IMR-90 (cell line): ENCODE results near the gene VEGFA. TPM values are rescaled to one million over a fixed set of nuclear protein-coding genes. Genes with fewer than 3 reads are reported as not detected.

Experiments used
- ATAC-seq: fragments of 200-7000 bp; cut with Tn5 transposase; 2 replicates; pipeline ENCODE4 v1.9.1; 2020; ENCODE audit warnings: low read depth, mild to moderate bottlenecking, moderate library complexity
- BruUV-seq: library from RNA; stranded (reverse); fragments of 400-500 nt; replicated peaks from 2 replicates; lab custom pipeline; 2021; lab: Mats Ljungman, UMichigan
- CTCF ChIA-PET: fragments of 300-600 bp; formaldehyde crosslinking; extraction: SDS; loops from one replicate; lab custom pipeline; 2021; ENCODE audit warnings: antibody characterized with exemption; lab: Yijun Ruan, JAX
- POLR2A ChIA-PET: fragments of 300-600 bp; sonication (Branson Sonifier 250); formaldehyde crosslinking; loops from one replicate; lab custom pipeline; 2022; ENCODE audit warnings: antibody characterized with exemption; ENCODE audit not compliant: unreplicated experiment; lab: Charles Lee
- DNase-seq: peaks from one replicate; pipeline ENCODE4 v3.0.0; 2013
- H2AFZ ChIP-seq: replicated peaks from 2 replicates; pipeline ENCODE3; 2013; ENCODE audit warnings: low read length, mild to moderate bottlenecking; ENCODE audit not compliant: poor library complexity
- H2AK5ac ChIP-seq: 2 replicates; pipeline ENCODE4 v1.6.1; 2013; ENCODE audit warnings: low read depth, low read length, inconsistent platforms
- H2AK9ac ChIP-seq: replicated peaks from 2 replicates; pipeline ENCODE3; 2013; ENCODE audit warnings: mild to moderate bottlenecking, low read depth, low read length, moderate library complexity; ENCODE audit not compliant: poor library complexity
- H2BK120ac ChIP-seq: 2 replicates; pipeline ENCODE4 v1.6.1; 2013; ENCODE audit warnings: low read depth, low read length, inconsistent platforms
- H2BK15ac ChIP-seq: 3 replicates; pipeline ENCODE4 v1.6.1; 2013; ENCODE audit warnings: low read depth, low read length, inconsistent platforms
- H2BK20ac ChIP-seq: 2 replicates; pipeline ENCODE4 v1.6.1; 2013; ENCODE audit warnings: low read depth, mild to moderate bottlenecking, inconsistent platforms, low read length, moderate library complexity
- H2BK5ac ChIP-seq: 2 replicates; pipeline ENCODE4 v1.6.1; 2013; ENCODE audit warnings: mild to moderate bottlenecking, low read depth, low read length, inconsistent platforms; ENCODE audit not compliant: poor library complexity, severe bottlenecking
- H3K14ac ChIP-seq: replicated peaks from 2 replicates; pipeline ENCODE4 v1.6.1; 2013; ENCODE audit warnings: low read depth, low read length, inconsistent platforms
- H3K18ac ChIP-seq: 2 replicates; pipeline ENCODE4 v1.6.1; 2013; ENCODE audit warnings: low read depth, low read length, control low read depth
- H3K23ac ChIP-seq: 2 replicates; pipeline ENCODE4 v1.6.1; 2013; ENCODE audit warnings: low read depth, low read length, inconsistent platforms
- H3K27ac ChIP-seq: 2 replicates; pipeline ENCODE4 v1.5.1; 2013; ENCODE audit warnings: mild to moderate bottlenecking, control low read depth, low read length; ENCODE audit not compliant: insufficient read depth
- H3K27me3 ChIP-seq: 2 replicates; pipeline ENCODE4 v1.6.1; 2013; ENCODE audit warnings: low read length; ENCODE audit not compliant: control insufficient read depth, insufficient read depth
- H3K36me3 ChIP-seq: 2 replicates; pipeline ENCODE4 v1.6.1; 2013; ENCODE audit warnings: low read length, mixed read lengths; ENCODE audit not compliant: control insufficient read depth, insufficient read depth
- H3K4ac ChIP-seq: 2 replicates; pipeline ENCODE4 v1.6.1; 2013; ENCODE audit warnings: low read depth, low read length, inconsistent platforms
- H3K4me1 ChIP-seq: 2 replicates; pipeline ENCODE4 v1.6.1; 2013; ENCODE audit warnings: low read length, mixed read lengths; ENCODE audit not compliant: control insufficient read depth, insufficient read depth
- H3K4me2 ChIP-seq: 2 replicates; pipeline ENCODE4 v1.6.1; 2013; ENCODE audit warnings: low read depth, mild to moderate bottlenecking, control low read depth, low read length, moderate library complexity
- H3K4me3 ChIP-seq: 2 replicates; pipeline ENCODE4 v1.5.1; 2013; ENCODE audit warnings: low read depth, mild to moderate bottlenecking, control low read depth, low read length, moderate library complexity; ENCODE audit not compliant: insufficient read depth
- H3K56ac ChIP-seq: 2 replicates; pipeline ENCODE4 v1.6.1; 2013; ENCODE audit warnings: low read length, inconsistent platforms; ENCODE audit not compliant: insufficient read depth; ENCODE audit errors: extremely low read depth
- H3K79me1 ChIP-seq, 2 experiments: 2 replicates each; pipeline ENCODE4 v1.6.1; 2013; ENCODE audit warnings: low read length in 2 of 2, inconsistent platforms in 1 of 2, low read depth in 1 of 2
- H3K9ac ChIP-seq: 2 replicates; pipeline ENCODE4 v1.6.1; 2013; ENCODE audit warnings: low read depth, low read length, control low read depth
- H3K9me1 ChIP-seq: 2 replicates; pipeline ENCODE4 v1.6.1; 2013; ENCODE audit warnings: low read length, inconsistent platforms; ENCODE audit not compliant: insufficient read depth
- H3K9me3 ChIP-seq: 2 replicates; pipeline ENCODE4 v1.6.1; 2013; ENCODE audit warnings: low read length; ENCODE audit not compliant: control insufficient read depth, insufficient read depth
- H4K20me1 ChIP-seq: 2 replicates; pipeline ENCODE4 v1.6.1; 2013; ENCODE audit warnings: low read length, inconsistent platforms; ENCODE audit not compliant: insufficient read depth
- H4K5ac ChIP-seq: 2 replicates; pipeline ENCODE4 v1.6.1; 2013; ENCODE audit warnings: mild to moderate bottlenecking, low read depth, low read length, control low read depth
- H4K8ac ChIP-seq, 2 experiments: 2 replicates each; pipeline ENCODE4 v1.6.1; 2013; ENCODE audit warnings: low read depth in 2 of 2, low read length in 2 of 2, control low read depth in 1 of 2, inconsistent platforms in 1 of 2
- H4K91ac ChIP-seq: 2 replicates; pipeline ENCODE4 v1.6.1; 2013; ENCODE audit warnings: low read depth, low read length, inconsistent platforms; ENCODE audit not compliant: insufficient read depth
- BHLHE40 ChIP-seq: fragments of 150-350 bp; IDR thresholded peaks from 2 replicates; pipeline ENCODE4 v1.6.1; 2016; ENCODE audit warnings: mild to moderate bottlenecking, low read depth, low read length
- CEBPB ChIP-seq: IDR thresholded peaks from 2 replicates; pipeline ENCODE4 v1.6.1; 2012; ENCODE audit warnings: low read depth, low read length, improper control_type of control experiment
- CHD1 ChIP-seq: IDR thresholded peaks from 2 replicates; pipeline ENCODE4 v1.6.1; 2012; ENCODE audit warnings: low read depth, low read length, improper control_type of control experiment
- ELK1 ChIP-seq: fragments of 150-350 bp; IDR thresholded peaks from 2 replicates; pipeline ENCODE4 v1.6.1; 2016; ENCODE audit warnings: low read depth, mild to moderate bottlenecking, low read length, moderate library complexity, borderline replicate concordance
- MAFK ChIP-seq: IDR thresholded peaks from 2 replicates; pipeline ENCODE4 v1.6.1; 2012; ENCODE audit warnings: low read depth, low read length, improper control_type of control experiment
- MAZ ChIP-seq: IDR thresholded peaks from 2 replicates; pipeline ENCODE4 v1.6.1; 2012; ENCODE audit warnings: low read depth, mild to moderate bottlenecking, low read length, improper control_type of control experiment, moderate library complexity, borderline replicate concordance
- MXI1 ChIP-seq: IDR thresholded peaks from 2 replicates; pipeline ENCODE4 v1.6.1; 2012; ENCODE audit warnings: low read depth, mild to moderate bottlenecking, low read length, moderate library complexity, borderline replicate concordance
- NFE2L2 ChIP-seq: fragments of 150-350 bp; IDR thresholded peaks from 2 replicates; pipeline ENCODE4 v1.6.1; 2016; ENCODE audit warnings: low read depth, mild to moderate bottlenecking, low read length
- POLR2A ChIP-seq: IDR thresholded peaks from 2 replicates; pipeline ENCODE4 v1.6.1; 2012; ENCODE audit warnings: mild to moderate bottlenecking, low read depth, low read length
- RAD21 ChIP-seq: IDR thresholded peaks from 2 replicates; pipeline ENCODE4 v1.6.1; 2012; ENCODE audit warnings: low read length, improper control_type of control experiment
- RCOR1 ChIP-seq: IDR thresholded peaks from 2 replicates; pipeline ENCODE4 v1.6.1; 2012; ENCODE audit warnings: mild to moderate bottlenecking, low read length, improper control_type of control experiment; ENCODE audit not compliant: insufficient replicate concordance
- RFX5 ChIP-seq: IDR thresholded peaks from 2 replicates; pipeline ENCODE4 v1.8.0; 2012; ENCODE audit warnings: low read depth, mild to moderate bottlenecking, low read length, moderate library complexity
- SMC3 ChIP-seq: fragments of 150-350 bp; IDR thresholded peaks from 2 replicates; pipeline ENCODE4 v1.6.1; 2016; ENCODE audit warnings: low read depth, mild to moderate bottlenecking, antibody characterized with exemption, low read length, moderate library complexity
- USF2 ChIP-seq: fragments of 150-350 bp; IDR thresholded peaks from 2 replicates; pipeline ENCODE4 v1.6.1; 2017; ENCODE audit warnings: mild to moderate bottlenecking, antibody characterized with exemption, low read length, low read depth
- WGBS, 2 experiments: methylation state at CpG; one replicate each; pipeline versions ENCODE4 v1.1.5 to v1.1.7; 2013; ENCODE audit warnings: missing lambda C conversion rate in 2 of 2; ENCODE audit not compliant: insufficient read length in 1 of 2; ENCODE audit errors: extremely low coverage in 2 of 2; 5-methylcytosine and 5-hydroxymethylcytosine counted together
- dilution Hi-C: fragments of 300-500 bp; cut with HindIII; formaldehyde crosslinking; loops from one replicate; pipeline ENCODE4 v1.14.3; 2018; ENCODE audit warnings: low sequenced_read_pairs; ENCODE audit not compliant: unreplicated experiment
- in situ Hi-C: fragments of 300-500 bp; cut with MboI; formaldehyde crosslinking; loops from 3 replicates; pipeline ENCODE4 v1.14.3; 2019; ENCODE audit warnings: low sequenced_read_pairs, inconsistent platforms, mixed read lengths
- intact Hi-C: fragments of 100-400 bp; cut with micrococcal nuclease; formaldehyde crosslinking; loops from 2 replicates; pipeline ENCODE4 v1.10.0; 2022
- polyA plus RNA-seq, 3 experiments: library from polyadenylated mRNA; depleted of rRNA; stranded (reverse); fragments of >200 nt; gene quantifications; 2 replicates each; pipeline ENCODE4 v1.2.3, GENCODE V29; 2012; ENCODE audit warnings: low replicate concordance in 1 of 3
- total RNA-seq: library from RNA; depleted of rRNA; stranded (reverse); fragments of >200 nt; gene quantifications from 2 replicates; pipeline ENCODE4 v1.2.3, GENCODE V29; 2012
- TF ChIP-seq, protein P1 (sequence below): conservative IDR thresholded peaks from 2 replicates; pipeline ENCODE4 v1.5.1; 2012; ENCODE audit warnings: mild to moderate bottlenecking, low read depth, low read length, improper control_type of control experiment

The VEGFA gene
- total and polyA plus RNA-seq, 2 of the 4 experiments (the other 2 are of a cell fraction): 190 to 234 TPM

GRCh38 chr6:43729537-43729936 is 40.5 kb upstream of the VEGFA start:
- ChIA-PET POLR2A (no interaction called here), CTCF (no interaction called here)
- Histone ChIP-seq H3K79me1 (no peaks in the 10 kb centered on the region), H4K8ac (no peak overlapping the region), H3K36me3 (no peaks in the 10 kb centered on the region), H3K27ac (no peak overlapping the region), H4K91ac (no peak overlapping the region), H2AK9ac (no peak overlapping the region), H2BK15ac (no peak overlapping the region), H3K23ac (no peak overlapping the region), H3K18ac (no peak overlapping the region), H2BK120ac (no peak overlapping the region), H3K4me3 (no peak overlapping the region), H3K4ac (no peak overlapping the region), H4K20me1 (no peaks in the 10 kb centered on the region), H3K9me3 (no peaks in the 10 kb centered on the region), H2BK5ac (no peak overlapping the region), H3K9ac (no peak overlapping the region), H3K4me1 (peaks cover 11% of the 10 kb centered on the region), H4K5ac (no peak overlapping the region), H3K27me3 (peaks cover under 1% of the 10 kb centered on the region), H2BK20ac (no peak overlapping the region), H3K9me1 (peaks cover 10% of the 10 kb centered on the region; the same call in 1 of the 2 replicates), H3K4me2 (no peak overlapping the region), H2AK5ac (no peak overlapping the region), H3K14ac (no peak overlapping the region), H3K56ac (no peak overlapping the region), H2AFZ (no peak overlapping the region)
- dilution Hi-C loops (no loop called here), intact Hi-C loops (no loop called here), in situ Hi-C loops (no loop called here)
- ATAC-seq (no peak), DNase-seq (no peak)
- no peak for TF ChIP-seq MAZ
- TF ChIP-seq, protein P1, sequence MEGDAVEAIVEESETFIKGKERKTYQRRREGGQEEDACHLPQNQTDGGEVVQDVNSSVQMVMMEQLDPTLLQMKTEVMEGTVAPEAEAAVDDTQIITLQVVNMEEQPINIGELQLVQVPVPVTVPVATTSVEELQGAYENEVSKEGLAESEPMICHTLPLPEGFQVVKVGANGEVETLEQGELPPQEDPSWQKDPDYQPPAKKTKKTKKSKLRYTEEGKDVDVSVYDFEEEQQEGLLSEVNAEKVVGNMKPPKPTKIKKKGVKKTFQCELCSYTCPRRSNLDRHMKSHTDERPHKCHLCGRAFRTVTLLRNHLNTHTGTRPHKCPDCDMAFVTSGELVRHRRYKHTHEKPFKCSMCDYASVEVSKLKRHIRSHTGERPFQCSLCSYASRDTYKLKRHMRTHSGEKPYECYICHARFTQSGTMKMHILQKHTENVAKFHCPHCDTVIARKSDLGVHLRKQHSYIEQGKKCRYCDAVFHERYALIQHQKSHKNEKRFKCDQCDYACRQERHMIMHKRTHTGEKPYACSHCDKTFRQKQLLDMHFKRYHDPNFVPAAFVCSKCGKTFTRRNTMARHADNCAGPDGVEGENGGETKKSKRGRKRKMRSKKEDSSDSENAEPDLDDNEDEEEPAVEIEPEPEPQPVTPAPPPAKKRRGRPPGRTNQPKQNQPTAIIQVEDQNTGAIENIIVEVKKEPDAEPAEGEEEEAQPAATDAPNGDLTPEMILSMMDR: no peak
- no peak for TF ChIP-seq ELK1
- TF ChIP-seq CEBPB: no peak
- TF ChIP-seq RCOR1: no peak
- no peak for TF ChIP-seq USF2
- no peak for TF ChIP-seq MAFK
- TF ChIP-seq POLR2A: no peak
- no peak for TF ChIP-seq SMC3
- TF ChIP-seq RFX5: no peak
- no peak for TF ChIP-seq MXI1
- no peak for TF ChIP-seq BHLHE40
- TF ChIP-seq CHD1: no peak
- TF ChIP-seq RAD21: no peak
- TF ChIP-seq NFE2L2: no peak
- no CpG with 5 or more reads among the region's 6 CpGs for WGBS, 2 experiments
- BruUV-seq: no TSS peak
